Caco-2 (cell line): ENCODE results near the gene CENPU. TPM values are rescaled to one million over a fixed set of nuclear protein-coding genes. Genes with fewer than 3 reads are reported as not detected.

ENCODE experiments used
- BruUV-seq: library from RNA; stranded (reverse); fragments of 400-500 nt; replicated peaks from 2 replicates; lab custom pipeline; 2021; lab: Mats Ljungman, UMichigan
- CTCF ChIA-PET: fragments of 300-600 bp; sonication (Branson Sonifier 250); formaldehyde crosslinking; loops from one replicate; lab custom pipeline; 2022; ENCODE audit warnings: antibody characterized with exemption; lab: Charles Lee
- POLR2A ChIA-PET: fragments of 300-600 bp; sonication (Branson Sonifier 250); formaldehyde crosslinking; loops from one replicate; lab custom pipeline; 2022; ENCODE audit warnings: antibody characterized with exemption; lab: Charles Lee
- DNase-seq, 2 experiments: peaks; one replicate each; pipeline versions ENCODE4 v3.0.0 to v3.0.0-alpha.2; 2020 to 2022
- H3K27me3 ChIP-seq: replicated peaks from 2 replicates; pipeline ENCODE4 v1.6.0; 2011; ENCODE audit warnings: low read length; ENCODE audit not compliant: control insufficient read depth, insufficient read depth
- H3K36me3 ChIP-seq: 2 replicates; pipeline ENCODE4 v1.5.1; 2011; ENCODE audit warnings: low read length; ENCODE audit not compliant: control insufficient read depth, insufficient read depth
- H3K4me1 ChIP-seq: fragments of 250-450 bp; sonication (Bioruptor Pico); 2 replicates; pipeline ENCODE4 v1.5.1; 2020; ENCODE audit warnings: mild to moderate bottlenecking
- H3K4me3 ChIP-seq: 2 replicates; pipeline ENCODE4 v1.5.1; 2011; ENCODE audit warnings: low read depth, mild to moderate bottlenecking, control low read depth, low read length
- H3K9me3 ChIP-seq: fragments of 250-450 bp; sonication (Bioruptor Pico); 2 replicates; pipeline ENCODE4 v1.5.1; 2020; ENCODE audit warnings: mild to moderate bottlenecking, moderate library complexity
- H3K27ac Mint-ChIP-seq: one replicate; pipeline ENCODE4 v1.8.0; 2022; ENCODE audit warnings: mixed read lengths; ENCODE audit not compliant: unreplicated experiment
- H3K27me3 Mint-ChIP-seq: one replicate; pipeline ENCODE4 v1.8.0; 2022; ENCODE audit warnings: mixed read lengths; ENCODE audit not compliant: insufficient read depth, unreplicated experiment
- H3K36me3 Mint-ChIP-seq: one replicate; pipeline ENCODE4 v1.8.0; 2022; ENCODE audit warnings: mild to moderate bottlenecking, mixed read lengths; ENCODE audit not compliant: insufficient read depth, unreplicated experiment
- H3K4me1 Mint-ChIP-seq: one replicate; pipeline ENCODE4 v1.8.0; 2022; ENCODE audit warnings: low read depth, mixed read lengths; ENCODE audit not compliant: unreplicated experiment
- H3K4me3 Mint-ChIP-seq: one replicate; pipeline ENCODE4 v1.8.0; 2022; ENCODE audit warnings: mild to moderate bottlenecking, moderate library complexity, mixed read lengths; ENCODE audit not compliant: unreplicated experiment
- H3K9me3 Mint-ChIP-seq: one replicate; pipeline ENCODE4 v1.8.0; 2022; ENCODE audit warnings: mixed read lengths; ENCODE audit not compliant: unreplicated experiment
- CTCF ChIP-seq, 2 experiments: fragments of 200-600 bp in 1 of 2; IDR thresholded peaks; 1 replicate in 1 of 2; 2 replicates in 1 of 2; pipeline versions ENCODE4 v1.5.1 to v1.8.0; 2011 to 2022; ENCODE audit warnings: antibody characterized with exemption in 1 of 2, control low read depth in 1 of 2, inconsistent platforms in 1 of 2, low read depth in 1 of 2, low read length in 1 of 2, mild to moderate bottlenecking in 1 of 2, moderate library complexity in 1 of 2; ENCODE audit not compliant: insufficient read depth in 1 of 2, severe bottlenecking in 1 of 2, unreplicated experiment in 1 of 2
- intact Hi-C: fragments of 100-400 bp; cut with micrococcal nuclease; formaldehyde crosslinking; loops from one replicate; pipeline ENCODE4 v1.10.0; 2022; ENCODE audit not compliant: unreplicated experiment
- total RNA-seq: library from RNA; stranded (reverse); gene quantifications from 2 replicates; pipeline ENCODE4 v1.2.3, GENCODE V29; 2022

Gene CENPU
- total RNA-seq, 1 experiment from 2014 or later: 52.0 TPM

- H3K27me3 Mint-ChIP-seq: no peaks in the 10 kb centered on the region
- intact Hi-C loops: no loop called here
- H3K27me3 ChIP-seq: no peaks in the 10 kb centered on the region
- H3K4me3 ChIP-seq: no peak overlapping the region
- H3K4me3 Mint-ChIP-seq: no peak overlapping the region
- no peak for DNase-seq
- CTCF ChIA-PET: interaction anchor here (0.5 kb wide), 1 partner anchor 31 kb away, joined by 3 read pairs; the partner anchor contains the start of genes CASP3 and PRIMPOL
- BruUV-seq: no TSS peak
- no peaks in the 10 kb centered on the region; the same call in 1 of the 2 replicates for H3K36me3 ChIP-seq
- H3K4me1 Mint-ChIP-seq: no peaks in the 10 kb centered on the region
- H3K4me1 ChIP-seq: no peaks in the 10 kb centered on the region
- no peaks in the 10 kb centered on the region for H3K36me3 Mint-ChIP-seq
- no peak overlapping the region for H3K27ac Mint-ChIP-seq
- TF ChIP-seq CTCF (IDR thresholded peaks at IDR 0.05; ENCODE audit: insufficient read depth in 1 of 2, low read depth in 1 of 2, low read length in 1 of 2, severe bottlenecking in 1 of 2, unreplicated experiment in 1 of 2): no peak
- no peaks in the 10 kb centered on the region for H3K9me3 ChIP-seq
- no peaks in the 10 kb centered on the region for H3K9me3 Mint-ChIP-seq
- POLR2A ChIA-PET: no interaction called here
These were observed 53.2 kb downstream of the CENPU start for GRCh38 chr4:184680698-184681097.

GRCh38 chr4:184675821-184676492, 57.9 kb downstream of the CENPU start:
- no peaks in the 10 kb centered on the region for H3K9me3 Mint-ChIP-seq
- POLR2A ChIA-PET: no interaction called here
- no peaks in the 10 kb centered on the region for H3K9me3 ChIP-seq
- no peak overlapping the region for H3K4me3 Mint-ChIP-seq
- CTCF ChIA-PET: no interaction called here
- no peak overlapping the region for H3K4me3 ChIP-seq
- H3K4me1 Mint-ChIP-seq: no peaks in the 10 kb centered on the region
- H3K27ac Mint-ChIP-seq: no peak overlapping the region
- H3K27me3 Mint-ChIP-seq: no peaks in the 10 kb centered on the region
- no peaks in the 10 kb centered on the region for H3K36me3 Mint-ChIP-seq
- no peaks in the 10 kb centered on the region for H3K27me3 ChIP-seq
- DNase-seq: no peak
- TF ChIP-seq CTCF (IDR thresholded peaks at IDR 0.05; ENCODE audit: insufficient read depth in 1 of 2, low read depth in 1 of 2, low read length in 1 of 2, severe bottlenecking in 1 of 2, unreplicated experiment in 1 of 2): no peak
- intact Hi-C loops: no loop called here
- no TSS peak for BruUV-seq
- no peaks in the 10 kb centered on the region; the same call in 1 of the 2 replicates for H3K36me3 ChIP-seq
- H3K4me1 ChIP-seq: no peaks in the 10 kb centered on the region

GRCh38 chr4:184675018-184675417, 58.9 kb downstream of the CENPU start:
- no peak for DNase-seq
- H3K9me3 Mint-ChIP-seq: no peaks in the 10 kb centered on the region
- ChIA-PET CTCF (no interaction called here), POLR2A (no interaction called here)
- Histone ChIP-seq H3K27me3 (no peaks in the 10 kb centered on the region), H3K4me3 (no peak overlapping the region), H3K9me3 (no peaks in the 10 kb centered on the region), H3K36me3 (no peaks in the 10 kb centered on the region; the same call in 1 of the 2 replicates), H3K4me1 (no peaks in the 10 kb centered on the region)
- H3K4me1 Mint-ChIP-seq: no peaks in the 10 kb centered on the region
- no peaks in the 10 kb centered on the region for H3K36me3 Mint-ChIP-seq
- H3K4me3 Mint-ChIP-seq: no peak overlapping the region
- H3K27ac Mint-ChIP-seq: no peak overlapping the region
- BruUV-seq: no TSS peak
- H3K27me3 Mint-ChIP-seq: no peaks in the 10 kb centered on the region
- intact Hi-C loops: no loop called here
- no peak for TF ChIP-seq CTCF (IDR thresholded peaks at IDR 0.05; ENCODE audit: insufficient read depth in 1 of 2, low read depth in 1 of 2, low read length in 1 of 2, severe bottlenecking in 1 of 2, unreplicated experiment in 1 of 2)
